Measurements from ENCODE around the gene BABAM2. TPM values are rescaled to one million over a fixed set of nuclear protein-coding genes. Genes with fewer than 3 reads are reported as not detected.

BABAM2 gene
- total and polyA plus RNA-seq, 8 donors: 27.1 to 49.2 (median 28.4) TPM

DNA sequence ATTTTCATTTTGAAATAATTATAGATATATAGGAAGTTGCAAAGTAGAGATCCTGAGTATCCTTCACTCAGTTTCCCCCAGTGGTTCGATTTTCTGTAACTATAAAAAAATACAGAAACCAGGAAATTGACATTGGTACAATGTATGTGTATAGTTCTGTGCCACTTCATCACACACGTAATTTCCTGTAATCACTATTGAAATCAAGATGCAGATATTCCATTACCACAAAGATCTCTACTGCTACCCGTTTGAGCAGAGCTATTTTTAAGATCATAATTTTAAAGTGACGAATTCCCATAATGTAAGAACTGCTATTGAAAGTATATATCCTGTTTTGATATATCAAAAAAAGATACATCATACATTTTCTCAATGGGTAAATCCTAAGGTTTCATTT, 142.3 kb downstream of the BABAM2 start:
- Histone ChIP-seq H3K4me3 (no peak overlapping the region), H3K9me3 (no peaks in the 10 kb centered on the region), H3K27me3 (no peaks in the 10 kb centered on the region), H3K4me1 (peaks cover 0 to 6% of the 10 kb centered on the region in 2 donors), H3K27ac (no peak overlapping the region), H3K36me3 (no peaks in the 10 kb centered on the region)
- TF ChIP-seq, protein P1, sequence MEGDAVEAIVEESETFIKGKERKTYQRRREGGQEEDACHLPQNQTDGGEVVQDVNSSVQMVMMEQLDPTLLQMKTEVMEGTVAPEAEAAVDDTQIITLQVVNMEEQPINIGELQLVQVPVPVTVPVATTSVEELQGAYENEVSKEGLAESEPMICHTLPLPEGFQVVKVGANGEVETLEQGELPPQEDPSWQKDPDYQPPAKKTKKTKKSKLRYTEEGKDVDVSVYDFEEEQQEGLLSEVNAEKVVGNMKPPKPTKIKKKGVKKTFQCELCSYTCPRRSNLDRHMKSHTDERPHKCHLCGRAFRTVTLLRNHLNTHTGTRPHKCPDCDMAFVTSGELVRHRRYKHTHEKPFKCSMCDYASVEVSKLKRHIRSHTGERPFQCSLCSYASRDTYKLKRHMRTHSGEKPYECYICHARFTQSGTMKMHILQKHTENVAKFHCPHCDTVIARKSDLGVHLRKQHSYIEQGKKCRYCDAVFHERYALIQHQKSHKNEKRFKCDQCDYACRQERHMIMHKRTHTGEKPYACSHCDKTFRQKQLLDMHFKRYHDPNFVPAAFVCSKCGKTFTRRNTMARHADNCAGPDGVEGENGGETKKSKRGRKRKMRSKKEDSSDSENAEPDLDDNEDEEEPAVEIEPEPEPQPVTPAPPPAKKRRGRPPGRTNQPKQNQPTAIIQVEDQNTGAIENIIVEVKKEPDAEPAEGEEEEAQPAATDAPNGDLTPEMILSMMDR (IDR thresholded peaks at IDR 0.05): no peak
- no peak for ATAC-seq
- intact Hi-C loops (cut with DNase I): no loop called here
- no peak for DNase-seq

DNA sequence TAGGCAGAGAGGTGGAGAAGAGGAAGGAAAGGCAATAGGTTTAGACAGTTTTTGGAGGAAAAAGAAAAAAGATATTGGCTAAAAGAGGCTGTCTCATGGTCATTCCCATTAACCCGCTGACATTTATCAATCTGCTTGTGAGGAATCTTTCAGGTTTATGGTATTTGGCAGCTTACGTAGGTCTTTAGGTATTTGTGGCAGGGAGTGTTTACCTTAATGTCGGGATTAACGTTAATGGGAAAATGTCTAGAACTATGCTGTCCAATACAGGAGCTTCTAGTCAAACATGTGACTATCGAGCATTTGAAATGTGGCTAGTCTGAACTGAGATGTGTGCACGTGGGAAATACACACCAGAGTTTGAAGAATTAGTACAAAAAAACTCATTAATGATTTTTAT, 144.2 kb downstream of the BABAM2 start:
- H3K27me3 ChIP-seq: no peaks in the 10 kb centered on the region
- intact Hi-C loops (cut with DNase I): no loop called here
- peaks cover 5 to 6% of the 10 kb centered on the region in 2 donors for H3K4me1 ChIP-seq
- no peak for ATAC-seq
- no peaks in the 10 kb centered on the region for H3K36me3 ChIP-seq
- no peak for DNase-seq
- no peak overlapping the region for H3K27ac ChIP-seq
- no peaks in the 10 kb centered on the region for H3K9me3 ChIP-seq
- TF ChIP-seq, protein P1 (IDR thresholded peaks at IDR 0.05): no peak
- no peak overlapping the region for H3K4me3 ChIP-seq

GRCh38 chr2:28035163-28035690, 144.7 kb downstream of the BABAM2 start:
- intact Hi-C loops (cut with DNase I): no loop called here
- H3K4me3 ChIP-seq: no peak overlapping the region
- no peak for ATAC-seq

DNA sequence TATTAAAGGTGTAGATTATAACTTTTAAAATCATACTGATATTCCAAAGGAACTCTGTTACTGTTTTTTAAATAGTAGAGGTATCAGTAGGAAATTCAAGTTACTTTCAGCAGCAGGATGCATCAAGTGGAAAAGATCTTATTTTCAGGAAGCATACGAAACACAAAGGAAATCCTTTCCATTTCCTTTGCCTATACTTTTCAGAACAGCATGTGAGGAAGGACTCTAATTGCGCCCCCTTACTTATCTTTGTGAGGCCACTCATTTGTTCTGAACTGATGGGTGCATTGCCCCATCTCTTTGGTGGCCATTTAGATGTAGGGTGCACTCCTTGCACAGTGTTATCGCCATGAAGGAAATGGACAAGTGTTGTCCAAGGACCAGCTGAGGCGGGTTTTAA, 145.3 kb downstream of the BABAM2 start:
- DNase-seq (no peak), ATAC-seq (no peak)
- Histone ChIP-seq H3K27me3 (no peaks in the 10 kb centered on the region), H3K27ac (peak overlapping the region in 1 of 2 donors; percentile 33), H3K4me3 (no peak overlapping the region), H3K36me3 (no peaks in the 10 kb centered on the region), H3K4me1 (peaks cover 0 to 5% of the 10 kb centered on the region in 2 donors), H3K9me3 (no peaks in the 10 kb centered on the region)
- TF ChIP-seq, protein P1 (IDR thresholded peaks at IDR 0.05): no peak
- intact Hi-C loops (cut with DNase I): no loop called here

More at GRCh38 chr2:28035163-28035690, 144.7 kb downstream of the BABAM2 start:
- H3K4me1 ChIP-seq: peaks cover 4 to 5% of the 10 kb centered on the region in 2 donors
- no peaks in the 10 kb centered on the region for H3K27me3 ChIP-seq
- TF ChIP-seq, protein P1 (IDR thresholded peaks at IDR 0.05): no peak
- H3K36me3 ChIP-seq: no peaks in the 10 kb centered on the region
- no peak for DNase-seq
- no peaks in the 10 kb centered on the region for H3K9me3 ChIP-seq
- H3K27ac ChIP-seq: peak overlapping the region in 1 of 2 donors; percentile 33

- TF ChIP-seq, protein P1 (IDR thresholded peaks at IDR 0.05): no peak
These were observed 145.8 kb downstream of the BABAM2 start for GRCh38 chr2:28036307-28036706.

More at GRCh38 chr2:28036307-28036706, 145.8 kb downstream of the BABAM2 start:
- Histone ChIP-seq H3K36me3 (no peaks in the 10 kb centered on the region), H3K27me3 (no peaks in the 10 kb centered on the region), H3K4me1 (peaks cover 0 to 5% of the 10 kb centered on the region in 2 donors), H3K4me3 (no peak overlapping the region), H3K9me3 (no peaks in the 10 kb centered on the region), H3K27ac (peak overlapping the region in 1 of 2 donors; percentile 33)
- DNase-seq: no peak
- intact Hi-C loops (cut with DNase I): no loop called here
- no peak for ATAC-seq

All from left lung (tissue), 10 donors.